Cerebellar cortex (tissue), 1 donor: ENCODE measurements around the gene AFF1.
"Not testable (repeated sequence)": the region's sequence is repeated elsewhere in the genome, so short reads cannot be mapped to it uniquely, and the experiment has no call there.

Experiments
- DNase-seq: peaks from one replicate; pipeline ENCODE4 v3.0.0-alpha.2; 2015; ENCODE audit warnings: low spot score

Gene AFF1

DNA sequence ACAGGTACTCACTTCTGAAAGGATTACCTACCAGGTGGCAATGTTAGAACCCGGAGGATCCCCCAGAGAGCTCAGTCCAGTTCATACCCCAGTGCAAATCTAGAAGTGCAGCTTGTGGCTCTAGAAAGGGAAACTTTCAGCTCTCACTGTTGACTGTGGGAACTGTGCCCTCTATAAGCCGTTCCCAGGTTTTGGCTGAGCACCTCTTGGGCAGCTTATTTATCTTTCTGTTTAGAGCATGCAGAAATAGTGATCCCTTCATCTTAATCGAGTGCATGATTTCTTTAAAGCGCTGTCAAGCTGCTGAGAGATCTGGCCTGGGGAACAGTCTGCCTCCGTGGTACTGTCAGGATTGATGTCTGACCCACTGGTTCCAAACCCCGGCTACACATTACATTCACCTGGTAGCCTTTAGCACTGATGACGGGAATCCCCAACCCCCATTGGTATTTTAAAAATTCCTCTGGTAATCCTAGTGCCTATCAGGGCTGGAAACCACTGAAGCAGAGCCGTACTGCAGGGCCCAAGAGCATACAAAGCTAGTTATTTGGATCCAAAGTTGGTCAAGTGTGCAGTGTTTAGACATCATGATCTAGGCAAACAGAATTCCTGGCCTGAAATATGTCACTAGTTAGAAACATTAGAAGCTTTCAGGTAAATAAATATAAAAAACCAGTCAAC lies 182.4 kb downstream of the AFF1 start:
- no peak for DNase-seq

DNA sequence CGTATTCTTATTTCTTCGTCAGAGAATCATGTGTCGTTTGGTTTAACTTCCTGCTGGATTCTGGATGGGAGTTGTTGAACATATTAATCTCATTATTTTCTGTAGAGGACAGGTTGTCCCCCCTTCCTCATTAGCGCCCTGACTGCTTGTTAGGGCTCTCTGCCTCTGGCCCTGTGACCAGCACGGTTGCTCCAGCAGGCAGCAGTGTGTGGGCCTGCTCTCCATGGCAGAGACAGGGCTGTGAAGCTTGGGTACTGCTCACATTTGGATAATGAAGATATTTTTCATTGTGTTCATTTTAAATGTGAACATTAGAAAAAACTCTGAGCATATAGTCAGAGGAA lies 182.9 kb downstream of the AFF1 start:
- no peak for DNase-seq

DNA sequence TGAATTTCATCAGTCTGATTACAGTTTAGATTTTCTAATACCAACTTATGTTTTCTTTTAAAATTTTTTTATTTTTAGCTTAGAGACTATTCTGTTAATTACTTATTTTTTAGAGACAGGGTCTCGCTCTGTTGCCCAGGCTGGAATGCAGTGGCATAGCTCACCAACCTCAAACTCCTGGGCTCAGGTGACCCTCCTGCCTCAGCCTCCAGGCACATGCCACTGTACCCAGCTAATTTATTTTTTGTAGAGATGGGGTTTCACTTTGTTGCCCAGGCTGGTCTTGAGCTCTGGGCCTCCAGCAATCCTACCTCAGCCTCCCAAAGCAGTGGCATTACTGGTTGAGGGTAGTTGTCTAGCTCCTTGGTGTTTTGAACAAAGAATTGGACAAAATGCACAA lies 183.6 kb downstream of the AFF1 start:
- no peak for DNase-seq

DNA sequence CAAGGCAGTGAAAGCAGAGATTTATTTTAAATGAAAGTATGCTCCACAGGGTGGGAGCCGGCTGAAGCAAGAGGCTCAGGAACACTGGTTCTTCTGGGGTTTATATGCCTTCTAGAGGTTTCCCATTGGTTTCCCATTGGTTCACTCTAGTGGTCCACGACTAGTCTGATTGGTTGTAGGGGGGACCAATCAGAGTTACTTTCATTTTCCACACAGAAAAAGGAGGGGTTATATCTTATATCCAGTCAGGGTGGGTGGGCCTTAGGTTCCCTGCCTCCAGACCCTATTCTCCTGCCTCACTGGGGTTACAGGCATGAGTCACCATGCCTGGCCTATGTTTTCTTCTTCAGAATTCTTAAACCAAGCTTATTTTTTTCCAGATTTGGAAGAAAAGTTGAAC lies 184.0 kb downstream of the AFF1 start:
- no peak for DNase-seq

DNA sequence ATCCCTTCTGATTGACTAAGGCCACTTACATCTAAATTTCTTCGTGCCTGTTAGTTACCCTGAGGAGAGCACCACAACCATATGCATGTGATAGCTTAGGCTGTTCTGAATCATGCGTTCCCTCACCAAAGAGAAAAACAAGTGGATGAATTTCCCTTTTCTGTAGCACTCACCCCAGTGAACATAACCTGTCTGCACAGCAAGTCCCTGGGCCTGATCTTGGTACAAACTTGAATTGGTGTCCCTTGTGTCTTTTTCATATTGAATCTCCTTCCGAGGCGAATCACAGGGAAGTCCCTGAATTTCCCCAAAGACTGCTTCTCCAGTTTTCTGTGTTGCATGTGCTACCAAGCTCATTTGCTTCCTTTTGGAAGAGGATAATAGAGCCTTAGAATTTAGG lies 185.2 kb downstream of the AFF1 start:
- no peak for DNase-seq

DNA sequence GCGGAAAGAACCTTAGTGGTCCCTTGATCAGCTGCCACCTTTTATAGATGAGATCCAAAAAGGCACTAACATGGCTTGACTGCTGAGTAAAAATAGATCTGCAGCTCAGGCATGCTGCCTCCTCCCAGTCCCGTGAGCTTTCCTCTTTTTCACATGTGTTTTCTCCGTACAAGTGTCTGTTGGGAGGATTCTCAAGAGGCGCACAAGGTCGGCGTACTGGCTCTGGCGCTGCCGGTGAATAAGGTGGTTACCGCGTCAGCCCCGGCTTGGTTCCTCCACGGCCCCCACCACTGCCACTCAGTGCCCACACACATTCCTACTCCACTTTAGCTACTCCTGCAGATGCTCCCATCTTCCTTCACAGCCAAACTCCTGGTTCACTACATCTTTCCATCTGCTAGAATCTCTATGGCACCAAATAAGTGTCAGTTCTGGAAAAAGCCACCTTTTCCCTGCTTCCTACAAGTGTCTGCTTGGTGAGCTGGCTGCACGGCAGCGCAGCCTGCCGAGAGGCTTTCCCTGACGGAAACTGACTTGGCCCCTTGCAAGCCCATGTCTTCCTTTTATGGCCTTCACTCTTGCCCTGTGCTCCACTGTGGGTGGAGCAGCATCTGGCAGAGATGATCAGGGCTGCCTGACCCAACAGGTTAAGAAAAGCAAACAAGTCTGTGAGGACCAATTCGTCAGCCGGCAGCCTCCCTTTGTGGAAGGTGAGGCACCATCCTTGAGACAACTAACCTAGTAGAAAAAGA lies 185.8 kb downstream of the AFF1 start:
- no peak for DNase-seq

DNA sequence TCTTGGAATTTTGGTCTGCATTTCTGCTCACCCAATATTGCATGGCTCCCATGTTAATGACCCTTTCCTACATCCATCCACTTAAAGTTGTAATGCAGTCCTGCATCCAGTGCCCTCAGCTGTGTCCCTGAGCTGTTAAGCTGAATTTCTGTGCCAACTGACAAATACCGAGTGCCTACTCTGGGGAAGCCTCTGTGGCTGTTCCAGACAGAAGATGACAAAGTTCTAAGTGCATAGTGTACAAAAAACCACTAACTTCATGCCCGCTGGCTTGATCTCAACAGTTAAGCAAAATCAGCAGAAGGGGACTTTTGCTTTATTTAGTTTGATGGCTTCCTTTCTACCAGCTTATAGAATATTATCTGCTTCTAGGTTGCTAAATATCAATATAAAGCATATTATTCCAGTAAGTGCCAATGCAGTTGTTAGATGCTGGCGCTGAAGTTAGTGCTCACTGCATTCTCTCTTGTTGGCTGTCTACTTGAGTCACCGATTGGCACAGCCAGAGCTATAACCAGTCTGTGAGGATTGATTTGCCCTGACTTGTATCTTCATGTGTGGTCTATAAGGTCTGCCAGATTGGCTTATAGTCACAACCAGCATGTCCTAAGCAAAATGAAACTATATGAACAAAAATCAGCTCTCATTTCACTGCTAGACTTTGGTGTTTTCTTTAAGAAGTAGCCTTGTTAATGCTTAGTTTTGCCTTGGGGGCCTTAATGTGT lies 186.7 kb downstream of the AFF1 start:
- no peak for DNase-seq

DNA sequence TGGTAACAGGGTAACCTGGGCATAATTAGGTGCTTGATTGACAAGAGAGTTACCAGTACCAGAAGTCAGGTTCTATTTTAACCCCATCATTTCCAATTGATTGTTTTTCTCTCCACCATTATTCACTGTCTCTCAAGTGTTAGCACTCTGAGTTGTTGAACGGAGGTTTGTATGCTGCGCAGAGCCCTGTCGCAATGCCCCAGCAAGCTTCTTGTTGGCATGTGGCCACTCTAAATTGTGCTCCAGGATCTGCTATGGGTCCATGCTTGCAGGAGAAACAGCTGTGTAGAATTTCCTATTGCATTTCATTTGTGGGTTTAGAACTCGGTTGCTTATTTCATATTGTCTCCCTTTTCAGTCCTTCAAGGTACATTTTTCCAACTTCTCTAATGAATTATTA lies 187.4 kb downstream of the AFF1 start:
- DNase-seq = no peak

DNA sequence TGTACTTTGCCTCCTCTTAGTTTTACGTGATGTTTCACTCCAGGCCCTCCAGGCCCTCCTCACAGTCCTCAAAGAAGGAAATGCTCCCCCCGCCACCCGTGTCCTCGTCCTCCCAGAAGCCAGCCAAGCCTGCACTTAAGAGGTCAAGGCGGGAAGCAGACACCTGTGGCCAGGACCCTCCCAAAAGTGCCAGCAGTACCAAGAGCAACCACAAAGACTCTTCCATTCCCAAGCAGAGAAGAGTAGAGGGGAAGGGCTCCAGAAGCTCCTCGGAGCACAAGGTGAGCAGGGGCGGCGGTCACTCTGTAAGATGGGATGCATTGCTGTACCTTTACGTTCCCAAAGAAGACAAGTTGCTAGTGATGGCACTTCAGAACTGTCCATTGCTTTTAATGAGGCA lies 191.2 kb downstream of the AFF1 start:
- DNase-seq = no peak

DNA sequence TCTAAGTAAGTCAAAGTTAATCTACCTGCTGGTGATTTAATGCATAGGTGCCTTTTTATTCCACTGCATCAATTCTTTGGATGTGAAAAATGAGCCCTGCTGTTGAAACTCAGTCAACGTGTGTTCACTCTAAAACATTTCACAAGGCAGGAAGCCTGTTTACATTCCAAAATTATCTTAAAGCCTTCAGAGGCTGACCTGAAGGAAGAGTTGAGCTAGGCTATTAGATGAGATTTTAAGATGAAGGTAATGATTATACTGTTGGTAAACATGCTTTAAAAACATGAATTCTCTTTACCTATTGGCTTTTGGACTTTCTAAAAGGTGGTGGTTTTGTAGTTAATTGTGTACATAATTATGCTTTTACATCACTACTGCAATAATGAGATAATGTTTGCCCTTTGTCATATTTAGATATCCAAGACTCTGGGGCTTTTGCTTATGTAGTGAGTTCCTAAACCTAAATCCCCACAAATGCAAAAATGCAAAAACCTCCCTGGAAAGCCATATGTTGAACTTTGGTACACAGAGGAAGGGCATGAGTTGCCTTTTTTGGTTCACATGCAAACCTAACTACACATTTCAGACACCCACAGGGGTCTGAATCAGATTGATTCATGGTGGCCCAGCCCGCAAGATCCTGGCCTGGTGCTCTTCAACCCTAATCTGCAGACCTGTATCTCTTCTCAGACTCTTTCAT lies 193.3 kb downstream of the AFF1 start:
- DNase-seq = no peak

DNA sequence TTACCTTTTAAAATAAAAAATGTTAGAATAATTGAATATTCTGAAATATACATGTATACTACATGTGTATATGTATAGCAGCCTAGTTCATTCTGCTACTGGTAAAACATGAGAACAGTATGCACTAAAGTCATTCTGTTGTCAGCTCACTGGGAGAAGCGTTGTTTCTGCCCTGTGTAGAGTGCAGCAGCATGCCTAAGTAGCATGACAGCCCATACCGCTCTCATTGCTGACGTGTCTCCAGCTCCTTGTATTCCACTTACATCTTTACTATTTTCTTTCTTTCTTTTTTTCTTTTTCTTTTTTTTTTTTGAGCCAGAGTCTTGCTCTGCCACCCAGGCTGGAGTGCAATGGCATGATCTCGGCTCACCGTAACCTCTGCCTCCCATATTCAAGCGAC lies 194.9 kb downstream of the AFF1 start:
- DNase-seq = no peak

DNA sequence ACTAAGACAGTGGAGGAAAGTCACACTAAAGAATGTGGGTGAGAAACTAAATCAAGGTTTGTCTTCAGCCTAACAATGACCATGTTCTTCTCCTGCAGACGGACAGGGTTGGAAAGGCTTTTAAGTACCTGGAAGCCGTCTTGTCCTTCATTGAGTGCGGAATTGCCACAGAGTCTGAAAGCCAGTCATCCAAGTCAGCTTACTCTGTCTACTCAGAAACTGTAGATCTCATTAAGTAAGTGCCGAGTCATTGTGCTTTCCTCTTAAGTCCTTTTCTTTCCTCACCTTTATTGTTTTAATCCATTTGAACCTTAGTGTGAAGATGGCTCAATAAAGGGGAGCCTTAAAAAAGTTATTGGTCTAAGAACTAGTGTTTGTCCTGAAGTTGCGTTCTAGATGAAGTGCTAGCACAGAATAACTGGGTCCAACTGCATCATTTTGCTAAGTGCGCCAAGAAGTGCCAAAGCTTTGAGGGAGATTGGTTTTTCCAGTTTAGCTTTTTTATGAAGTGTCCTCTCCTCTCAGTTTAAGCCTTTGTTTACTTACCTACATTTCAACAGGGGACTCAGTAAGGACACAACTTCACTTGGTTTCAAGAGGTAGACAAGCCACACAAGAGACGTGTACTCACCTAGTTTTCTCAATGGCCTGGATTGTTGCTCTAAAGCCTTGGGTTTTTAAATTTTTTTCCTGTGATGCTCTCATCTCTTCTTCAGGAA lies 196.3 kb downstream of the AFF1 start:
- DNase-seq = no peak

DNA sequence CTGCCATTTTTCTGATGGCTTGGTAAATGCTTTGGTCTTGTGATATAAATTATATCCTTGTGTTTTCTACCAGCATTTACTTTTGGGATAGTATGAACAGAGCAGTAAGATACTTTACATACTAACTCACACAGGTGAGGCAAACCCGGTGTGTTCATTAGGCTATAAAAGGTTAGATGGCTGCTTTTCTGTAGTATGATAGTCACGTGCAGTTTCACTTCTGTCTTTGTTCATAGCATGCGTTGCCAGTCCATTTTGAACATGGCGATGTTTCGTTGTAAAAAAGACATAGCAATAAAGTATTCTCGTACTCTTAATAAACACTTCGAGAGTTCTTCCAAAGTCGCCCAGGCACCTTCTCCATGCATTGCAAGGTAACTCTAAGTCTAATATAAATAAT lies 197.2 kb downstream of the AFF1 start:
- no peak for DNase-seq

DNA sequence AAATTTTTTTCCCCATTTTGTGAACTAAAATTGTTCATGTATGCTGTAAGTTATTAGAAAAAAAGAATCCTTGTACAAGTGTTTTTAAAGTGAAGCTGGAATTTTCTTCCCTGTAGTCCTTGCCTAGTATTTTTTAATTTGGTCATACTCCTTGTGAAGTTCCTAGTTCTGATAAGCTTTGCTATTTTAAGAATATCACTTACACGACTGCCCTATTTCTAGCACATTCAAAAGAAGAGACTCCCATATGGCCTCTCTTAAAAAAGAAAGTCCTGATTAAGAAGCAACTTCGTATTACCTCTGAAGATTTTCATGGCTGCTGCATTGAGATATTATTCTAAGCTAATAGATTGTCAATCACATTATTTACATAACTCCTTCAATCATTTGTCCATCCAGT lies 198.4 kb downstream of the AFF1 start:
- no peak for DNase-seq

DNA sequence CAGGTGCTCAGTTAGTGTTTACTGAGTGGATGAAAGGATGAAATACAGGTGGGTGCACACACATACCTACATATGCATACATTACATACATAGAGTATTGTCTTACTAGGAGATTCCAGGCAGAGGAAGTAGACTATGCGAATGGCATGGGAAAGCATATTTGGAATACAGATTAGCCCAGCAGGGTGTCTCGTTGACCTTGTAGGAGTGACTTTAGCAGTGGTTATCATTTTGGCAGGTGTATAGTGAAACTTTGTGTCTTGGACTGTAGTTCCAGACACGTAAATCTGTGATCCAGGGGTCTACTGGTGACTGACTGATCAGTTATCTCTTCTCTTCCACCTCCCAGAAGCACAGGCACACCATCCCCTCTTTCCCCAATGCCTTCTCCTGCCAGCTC lies 199.3 kb downstream of the AFF1 start:
- DNase-seq = no peak

DNA sequence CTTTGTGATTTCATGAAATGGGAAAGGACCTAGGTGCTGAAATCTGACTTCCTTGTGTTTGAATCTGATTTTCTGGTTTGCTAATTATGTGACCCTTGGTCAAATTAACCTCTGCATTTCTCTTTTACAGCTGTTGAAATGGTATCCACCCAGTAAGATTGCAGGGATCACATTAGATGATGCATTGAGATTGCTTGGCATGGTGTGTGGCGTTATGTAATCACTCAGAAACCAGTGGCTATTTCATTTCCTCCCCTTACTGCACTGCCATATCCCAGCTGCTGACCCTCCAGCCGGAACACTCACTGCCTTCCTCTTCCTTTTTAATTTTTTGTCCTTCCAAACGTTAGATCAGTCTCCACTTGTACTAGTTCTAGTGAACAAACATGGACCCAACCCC lies 206.6 kb downstream of the AFF1 start:
- DNase-seq = no peak

DNA sequence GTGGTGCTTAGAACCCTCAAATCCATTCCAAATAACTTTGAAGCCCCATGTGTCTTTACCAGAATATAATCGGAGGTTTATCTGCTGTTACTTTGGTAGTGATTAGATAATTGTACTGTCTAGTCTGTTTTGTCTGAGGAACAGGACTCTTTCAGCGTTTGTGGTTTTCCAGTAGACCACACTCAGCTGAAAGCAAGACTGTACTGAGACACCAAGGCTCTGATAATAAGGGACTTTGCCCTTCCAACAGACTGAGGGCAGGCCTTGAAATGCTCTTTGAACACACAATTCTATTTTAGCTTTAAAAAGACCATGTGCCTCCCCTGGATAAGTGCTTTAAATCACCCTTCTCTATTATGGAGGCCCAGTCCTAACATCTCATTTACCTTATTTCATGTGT lies 209.5 kb downstream of the AFF1 start:
- no peak for DNase-seq

DNA sequence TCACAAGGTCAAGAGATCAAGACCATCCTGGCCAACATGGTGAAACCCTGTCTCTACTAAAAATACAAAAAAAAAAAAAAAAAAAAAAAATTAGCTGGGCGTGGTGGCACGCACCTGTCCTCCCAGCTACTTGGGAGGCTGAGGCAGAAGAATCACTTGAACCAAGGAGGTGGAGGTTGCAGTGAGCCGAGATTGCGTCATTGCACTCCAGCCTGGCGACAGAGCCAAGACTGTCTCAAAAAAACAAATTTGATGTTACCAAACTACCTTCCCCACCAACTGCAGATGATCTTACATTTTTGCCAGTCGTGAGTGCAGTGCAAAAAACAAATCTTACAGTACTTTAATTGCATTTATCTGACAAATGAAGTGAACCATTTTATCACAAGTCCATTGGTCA lies 211.1 kb downstream of the AFF1 start:
- DNase-seq = not testable (repeated sequence)

DNA sequence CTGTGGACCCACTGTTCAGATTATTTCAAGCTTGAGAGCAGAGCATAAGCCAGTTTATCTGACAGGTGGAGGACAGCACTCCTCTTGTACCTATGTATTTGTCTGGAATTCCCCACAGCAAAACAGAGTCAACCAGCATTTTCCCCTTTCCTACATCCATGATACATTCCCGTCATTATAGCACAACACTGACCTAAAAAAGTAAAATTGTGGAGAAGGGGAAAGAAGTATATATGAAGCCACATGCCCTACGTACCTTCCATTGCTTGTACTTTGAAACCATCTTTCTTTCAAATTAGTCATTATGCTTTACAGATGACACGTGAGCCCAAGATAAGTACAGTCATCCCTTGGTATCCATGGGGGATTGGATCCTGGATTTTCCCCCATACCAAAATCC lies 212.3 kb downstream of the AFF1 start:
- no peak for DNase-seq

DNA sequence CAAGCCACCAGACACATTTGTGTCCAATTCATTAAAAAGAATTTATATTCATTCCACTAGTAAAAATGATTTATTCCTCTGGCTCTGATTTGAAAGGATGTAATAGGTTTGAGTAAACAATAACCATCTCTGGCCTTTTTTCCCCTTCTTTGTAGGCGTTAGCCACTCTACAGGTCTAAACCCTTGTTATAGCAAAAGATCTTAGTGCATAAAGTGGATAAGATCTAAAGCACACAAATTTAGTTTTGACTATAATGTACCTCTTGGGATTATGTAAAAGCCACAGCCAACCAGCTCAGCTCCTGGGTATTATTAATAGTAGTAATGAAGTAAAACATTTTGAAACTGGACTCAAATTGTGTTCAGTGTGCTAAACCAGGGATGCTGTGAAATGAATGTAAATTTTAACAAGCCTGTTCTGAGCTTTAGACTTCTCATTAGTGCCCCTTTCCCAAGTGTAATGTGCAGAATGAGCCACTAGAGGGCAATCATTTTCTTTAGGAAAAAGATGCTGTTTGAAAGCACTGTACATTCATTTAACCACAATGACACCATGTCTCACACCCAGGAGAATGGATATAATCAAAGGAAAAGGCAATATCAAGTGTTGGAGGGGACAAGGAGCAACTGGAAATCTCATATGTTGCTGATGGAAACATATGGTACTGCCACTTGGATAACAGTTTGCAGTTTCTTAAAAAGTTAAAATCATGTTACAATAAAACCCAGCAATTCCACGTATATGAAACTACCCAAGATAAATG lies 215.9 kb downstream of the AFF1 start:
- peak; percentile 88 for DNase-seq

DNA sequence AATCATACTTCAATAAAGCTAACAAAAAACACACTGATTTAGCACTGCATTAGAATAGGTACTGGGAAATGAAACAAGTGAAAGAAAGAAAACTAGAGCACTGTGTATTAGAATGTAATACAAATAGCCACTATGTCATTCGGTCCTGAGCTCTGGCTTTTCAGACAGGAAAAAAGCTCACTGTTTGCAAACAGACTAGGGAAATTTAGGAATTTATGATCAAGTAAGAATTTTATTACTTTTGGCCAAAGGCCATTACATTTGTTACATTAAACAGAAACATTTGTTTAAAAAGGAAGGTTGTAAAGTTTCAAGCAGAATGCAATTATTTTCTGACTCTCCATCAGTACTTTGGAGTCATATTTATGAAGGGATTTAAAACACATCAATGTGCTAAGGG lies 216.9 kb downstream of the AFF1 start:
- no peak for DNase-seq
